PFSK-1 (cell line): ENCODE data around the gene LILRA6.

Experiments
- FOXP2 ChIP-seq: optimal IDR thresholded peaks from 2 replicates; pipeline ENCODE3; 2011; ENCODE audit warnings: borderline replicate concordance, control low read depth, inconsistent platforms; ENCODE audit not compliant: insufficient read depth; ENCODE audit errors: extremely low read length, extremely low read depth
- POLR2AphosphoS5 ChIP-seq: IDR thresholded peaks from 2 replicates; pipeline ENCODE4 v1.6.1; 2012; ENCODE audit warnings: low read depth, mild to moderate bottlenecking, control low read depth, low read length, moderate library complexity
- SIN3A ChIP-seq: IDR thresholded peaks from 2 replicates; pipeline ENCODE4 v1.6.1; 2012; ENCODE audit warnings: mild to moderate bottlenecking, low read length, moderate library complexity, borderline replicate concordance; ENCODE audit not compliant: insufficient read depth
- TAF1 ChIP-seq: IDR thresholded peaks from 2 replicates; pipeline ENCODE4 v1.6.1; 2012; ENCODE audit warnings: low read length, control low read depth, borderline replicate concordance; ENCODE audit not compliant: insufficient read depth
- TF ChIP-seq, protein P1 (sequence below), 2 experiments: IDR thresholded peaks; 2 replicates each; pipeline versions ENCODE4 v1.6.1 to v1.8.0; 2011 to 2012; ENCODE audit warnings: low read depth in 2 of 2, low read length in 2 of 2, control low read depth in 1 of 2, inconsistent platforms in 1 of 2, mild to moderate bottlenecking in 1 of 2, moderate library complexity in 1 of 2; ENCODE audit not compliant: insufficient read depth in 1 of 2

- TF ChIP-seq TAF1 = no peak
- TF ChIP-seq POLR2AphosphoS5 = no peak; the same call in 1 of the 2 replicates
- TF ChIP-seq, protein P1, sequence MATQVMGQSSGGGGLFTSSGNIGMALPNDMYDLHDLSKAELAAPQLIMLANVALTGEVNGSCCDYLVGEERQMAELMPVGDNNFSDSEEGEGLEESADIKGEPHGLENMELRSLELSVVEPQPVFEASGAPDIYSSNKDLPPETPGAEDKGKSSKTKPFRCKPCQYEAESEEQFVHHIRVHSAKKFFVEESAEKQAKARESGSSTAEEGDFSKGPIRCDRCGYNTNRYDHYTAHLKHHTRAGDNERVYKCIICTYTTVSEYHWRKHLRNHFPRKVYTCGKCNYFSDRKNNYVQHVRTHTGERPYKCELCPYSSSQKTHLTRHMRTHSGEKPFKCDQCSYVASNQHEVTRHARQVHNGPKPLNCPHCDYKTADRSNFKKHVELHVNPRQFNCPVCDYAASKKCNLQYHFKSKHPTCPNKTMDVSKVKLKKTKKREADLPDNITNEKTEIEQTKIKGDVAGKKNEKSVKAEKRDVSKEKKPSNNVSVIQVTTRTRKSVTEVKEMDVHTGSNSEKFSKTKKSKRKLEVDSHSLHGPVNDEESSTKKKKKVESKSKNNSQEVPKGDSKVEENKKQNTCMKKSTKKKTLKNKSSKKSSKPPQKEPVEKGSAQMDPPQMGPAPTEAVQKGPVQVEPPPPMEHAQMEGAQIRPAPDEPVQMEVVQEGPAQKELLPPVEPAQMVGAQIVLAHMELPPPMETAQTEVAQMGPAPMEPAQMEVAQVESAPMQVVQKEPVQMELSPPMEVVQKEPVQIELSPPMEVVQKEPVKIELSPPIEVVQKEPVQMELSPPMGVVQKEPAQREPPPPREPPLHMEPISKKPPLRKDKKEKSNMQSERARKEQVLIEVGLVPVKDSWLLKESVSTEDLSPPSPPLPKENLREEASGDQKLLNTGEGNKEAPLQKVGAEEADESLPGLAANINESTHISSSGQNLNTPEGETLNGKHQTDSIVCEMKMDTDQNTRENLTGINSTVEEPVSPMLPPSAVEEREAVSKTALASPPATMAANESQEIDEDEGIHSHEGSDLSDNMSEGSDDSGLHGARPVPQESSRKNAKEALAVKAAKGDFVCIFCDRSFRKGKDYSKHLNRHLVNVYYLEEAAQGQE (IDR thresholded peaks at IDR 0.05; ENCODE audit: insufficient read depth in 1 of 2, low read depth in 2 of 2, low read length in 2 of 2) = no peak
- TF ChIP-seq SIN3A = no peak
- TF ChIP-seq FOXP2 = no peak
Observed at GRCh38 chr19:54211235-54211634, 31.4 kb downstream of the LILRA6 start.
